Measurements from ENCODE around the gene FTH1. TPM values are rescaled to one million over a fixed set of nuclear protein-coding genes. Genes with fewer than 3 reads are reported as not detected.

Gene FTH1
- total and polyA plus RNA-seq, 2 of the 13 experiments (the other 11 are each of a cell fraction or from before 2014, with no cell fraction given), result 607 to 760 TPM

DNA sequence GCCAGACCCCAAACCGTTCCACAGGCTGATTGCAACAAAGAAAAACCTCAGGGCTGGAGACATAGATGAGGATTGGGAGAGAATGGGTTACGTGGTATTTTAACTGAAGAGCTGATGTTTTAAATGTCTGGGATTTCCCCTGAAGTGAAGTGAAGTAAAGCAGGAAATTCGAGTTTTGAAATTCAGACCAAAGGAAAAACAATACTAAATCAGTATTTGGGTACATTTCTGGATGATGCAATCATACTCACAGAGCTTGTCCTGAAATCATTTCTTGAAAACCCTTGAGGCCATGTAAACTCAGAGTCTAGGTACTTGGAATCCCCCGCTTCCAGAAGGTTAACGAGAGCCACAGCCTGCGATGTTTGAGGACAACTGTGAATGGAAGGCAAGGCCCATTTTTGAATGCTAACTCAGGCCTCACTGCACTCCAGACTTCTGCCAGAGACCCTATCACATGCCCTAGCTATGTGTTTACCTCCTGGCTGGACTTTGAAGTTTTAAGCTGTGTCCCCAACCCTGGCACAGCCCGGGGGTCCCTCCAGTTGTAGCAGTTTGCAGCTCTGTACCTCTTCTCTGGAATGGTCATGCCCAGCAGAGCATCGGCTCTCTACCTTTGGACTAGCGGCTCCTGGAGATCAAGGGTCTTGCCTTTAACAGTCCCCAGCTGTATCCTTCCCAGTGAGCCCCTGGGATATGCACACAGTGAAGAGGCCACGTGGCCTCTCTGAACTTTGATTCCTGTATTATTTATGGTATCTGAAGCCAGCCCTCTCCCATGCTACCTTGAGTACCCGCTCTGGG is 5.4 kb upstream of the FTH1 start (continued):
- peak; percentile 99 for TF ChIP-seq HNF4G (IDR thresholded peaks at IDR 0.05; ENCODE audit: borderline replicate concordance, low read depth, low read length)
- peak; percentile 98 for TF ChIP-seq HNF4G (CRISPR knock-in tag; IDR thresholded peaks at IDR 0.05; ENCODE audit: borderline replicate concordance, low read depth)
- no peak for TF ChIP-seq NFIC (IDR thresholded peaks at IDR 0.05; ENCODE audit: low read length)
- TF ChIP-seq, protein P1, sequence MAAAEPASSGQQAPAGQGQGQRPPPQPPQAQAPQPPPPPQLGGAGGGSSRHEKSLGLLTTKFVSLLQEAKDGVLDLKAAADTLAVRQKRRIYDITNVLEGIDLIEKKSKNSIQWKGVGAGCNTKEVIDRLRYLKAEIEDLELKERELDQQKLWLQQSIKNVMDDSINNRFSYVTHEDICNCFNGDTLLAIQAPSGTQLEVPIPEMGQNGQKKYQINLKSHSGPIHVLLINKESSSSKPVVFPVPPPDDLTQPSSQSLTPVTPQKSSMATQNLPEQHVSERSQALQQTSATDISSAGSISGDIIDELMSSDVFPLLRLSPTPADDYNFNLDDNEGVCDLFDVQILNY (CRISPR knock-in tag; conservative IDR thresholded peaks at IDR 0.05), result no peak
- TF ChIP-seq, protein P2, sequence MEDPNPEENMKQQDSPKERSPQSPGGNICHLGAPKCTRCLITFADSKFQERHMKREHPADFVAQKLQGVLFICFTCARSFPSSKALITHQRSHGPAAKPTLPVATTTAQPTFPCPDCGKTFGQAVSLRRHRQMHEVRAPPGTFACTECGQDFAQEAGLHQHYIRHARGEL (CRISPR knock-in tag; IDR thresholded peaks at IDR 0.05), result no peak
- no peak for TF ChIP-seq ZNF850 (CRISPR knock-in tag; conservative IDR thresholded peaks at IDR 0.05)
- TF ChIP-seq, protein P3, sequence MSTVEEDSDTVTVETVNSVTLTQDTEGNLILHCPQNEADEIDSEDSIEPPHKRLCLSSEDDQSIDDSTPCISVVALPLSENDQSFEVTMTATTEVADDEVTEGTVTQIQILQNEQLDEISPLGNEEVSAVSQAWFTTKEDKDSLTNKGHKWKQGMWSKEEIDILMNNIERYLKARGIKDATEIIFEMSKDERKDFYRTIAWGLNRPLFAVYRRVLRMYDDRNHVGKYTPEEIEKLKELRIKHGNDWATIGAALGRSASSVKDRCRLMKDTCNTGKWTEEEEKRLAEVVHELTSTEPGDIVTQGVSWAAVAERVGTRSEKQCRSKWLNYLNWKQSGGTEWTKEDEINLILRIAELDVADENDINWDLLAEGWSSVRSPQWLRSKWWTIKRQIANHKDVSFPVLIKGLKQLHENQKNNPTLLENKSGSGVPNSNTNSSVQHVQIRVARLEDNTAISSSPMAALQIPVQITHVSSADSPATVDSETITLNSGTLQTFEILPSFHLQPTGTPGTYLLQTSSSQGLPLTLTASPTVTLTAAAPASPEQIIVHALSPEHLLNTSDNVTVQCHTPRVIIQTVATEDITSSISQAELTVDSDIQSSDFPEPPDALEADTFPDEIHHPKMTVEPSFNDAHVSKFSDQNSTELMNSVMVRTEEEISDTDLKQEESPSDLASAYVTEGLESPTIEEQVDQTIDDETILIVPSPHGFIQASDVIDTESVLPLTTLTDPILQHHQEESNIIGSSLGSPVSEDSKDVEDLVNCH (CRISPR knock-in tag; IDR thresholded peaks at IDR 0.05), result no peak
- peak; percentile 80; the same call in 1 of the 2 replicates for TF ChIP-seq PAX8 (CRISPR knock-in tag; IDR thresholded peaks at IDR 0.05; ENCODE audit: borderline replicate concordance)
- TF ChIP-seq ZNF792 (CRISPR knock-in tag; IDR thresholded peaks at IDR 0.05), result no peak; the same call in 1 of the 2 replicates
- TF ChIP-seq, protein P4, sequence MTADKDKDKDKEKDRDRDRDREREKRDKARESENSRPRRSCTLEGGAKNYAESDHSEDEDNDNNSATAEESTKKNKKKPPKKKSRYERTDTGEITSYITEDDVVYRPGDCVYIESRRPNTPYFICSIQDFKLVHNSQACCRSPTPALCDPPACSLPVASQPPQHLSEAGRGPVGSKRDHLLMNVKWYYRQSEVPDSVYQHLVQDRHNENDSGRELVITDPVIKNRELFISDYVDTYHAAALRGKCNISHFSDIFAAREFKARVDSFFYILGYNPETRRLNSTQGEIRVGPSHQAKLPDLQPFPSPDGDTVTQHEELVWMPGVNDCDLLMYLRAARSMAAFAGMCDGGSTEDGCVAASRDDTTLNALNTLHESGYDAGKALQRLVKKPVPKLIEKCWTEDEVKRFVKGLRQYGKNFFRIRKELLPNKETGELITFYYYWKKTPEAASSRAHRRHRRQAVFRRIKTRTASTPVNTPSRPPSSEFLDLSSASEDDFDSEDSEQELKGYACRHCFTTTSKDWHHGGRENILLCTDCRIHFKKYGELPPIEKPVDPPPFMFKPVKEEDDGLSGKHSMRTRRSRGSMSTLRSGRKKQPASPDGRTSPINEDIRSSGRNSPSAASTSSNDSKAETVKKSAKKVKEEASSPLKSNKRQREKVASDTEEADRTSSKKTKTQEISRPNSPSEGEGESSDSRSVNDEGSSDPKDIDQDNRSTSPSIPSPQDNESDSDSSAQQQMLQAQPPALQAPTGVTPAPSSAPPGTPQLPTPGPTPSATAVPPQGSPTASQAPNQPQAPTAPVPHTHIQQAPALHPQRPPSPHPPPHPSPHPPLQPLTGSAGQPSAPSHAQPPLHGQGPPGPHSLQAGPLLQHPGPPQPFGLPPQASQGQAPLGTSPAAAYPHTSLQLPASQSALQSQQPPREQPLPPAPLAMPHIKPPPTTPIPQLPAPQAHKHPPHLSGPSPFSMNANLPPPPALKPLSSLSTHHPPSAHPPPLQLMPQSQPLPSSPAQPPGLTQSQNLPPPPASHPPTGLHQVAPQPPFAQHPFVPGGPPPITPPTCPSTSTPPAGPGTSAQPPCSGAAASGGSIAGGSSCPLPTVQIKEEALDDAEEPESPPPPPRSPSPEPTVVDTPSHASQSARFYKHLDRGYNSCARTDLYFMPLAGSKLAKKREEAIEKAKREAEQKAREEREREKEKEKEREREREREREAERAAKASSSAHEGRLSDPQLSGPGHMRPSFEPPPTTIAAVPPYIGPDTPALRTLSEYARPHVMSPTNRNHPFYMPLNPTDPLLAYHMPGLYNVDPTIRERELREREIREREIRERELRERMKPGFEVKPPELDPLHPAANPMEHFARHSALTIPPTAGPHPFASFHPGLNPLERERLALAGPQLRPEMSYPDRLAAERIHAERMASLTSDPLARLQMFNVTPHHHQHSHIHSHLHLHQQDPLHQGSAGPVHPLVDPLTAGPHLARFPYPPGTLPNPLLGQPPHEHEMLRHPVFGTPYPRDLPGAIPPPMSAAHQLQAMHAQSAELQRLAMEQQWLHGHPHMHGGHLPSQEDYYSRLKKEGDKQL (CRISPR knock-in tag; IDR thresholded peaks at IDR 0.05; ENCODE audit: low read depth), result peak; percentile 64
- TF ChIP-seq ZNF772 (CRISPR knock-in tag; IDR thresholded peaks at IDR 0.05), result peak; percentile 89
- TF ChIP-seq HOXA9 (CRISPR knock-in tag; IDR thresholded peaks at IDR 0.05; ENCODE audit: borderline replicate concordance), result no peak
- TF ChIP-seq ZSCAN9 (CRISPR knock-in tag; IDR thresholded peaks at IDR 0.05; ENCODE audit: borderline replicate concordance), result peak; percentile 58; the same call in 1 of the 2 replicates
- TF ChIP-seq ZNF160 (CRISPR knock-in tag; IDR thresholded peaks at IDR 0.05), result no peak
- TF ChIP-seq ZNF263 (CRISPR knock-in tag; IDR thresholded peaks at IDR 0.05), result no peak; the same call in 1 of the 2 replicates
- TF ChIP-seq GZF1 (CRISPR knock-in tag; IDR thresholded peaks at IDR 0.05), result no peak; the same call in 1 of the 2 replicates
- no peak for TF ChIP-seq ZBTB1 (CRISPR knock-in tag; IDR thresholded peaks at IDR 0.05; ENCODE audit: borderline replicate concordance)
- 0 out of 2 replicates have a peak, but pooled peaks have one; percentile 60 for TF ChIP-seq ZNF598 (CRISPR knock-in tag; IDR thresholded peaks at IDR 0.05; ENCODE audit: borderline replicate concordance)

Data from HepG2 (cell line).